GM12892 (cell line): Measurements from ENCODE around the gene SARM1.

ENCODE experiments used
- POLR2A ChIP-seq: IDR thresholded peaks from 2 replicates; pipeline ENCODE4 v1.6.1; 2011; ENCODE audit warnings: low read depth, low read length, control low read depth
- POLR2AphosphoS5 ChIP-seq: IDR thresholded peaks from 2 replicates; pipeline ENCODE4 v1.6.1; 2011; ENCODE audit warnings: low read depth, low read length, control low read depth

- TF ChIP-seq POLR2A (no peak), POLR2AphosphoS5 (no peak)
Observed at GRCh38 chr17:28348979-28349378, 22.5 kb upstream of the SARM1 start.
